ENCODE results near the gene ADCY2.
"Not testable (repeated sequence)": the region's sequence is repeated elsewhere in the genome, so short reads cannot be mapped to it uniquely, and the experiment has no call there.

The ADCY2 gene

DNA sequence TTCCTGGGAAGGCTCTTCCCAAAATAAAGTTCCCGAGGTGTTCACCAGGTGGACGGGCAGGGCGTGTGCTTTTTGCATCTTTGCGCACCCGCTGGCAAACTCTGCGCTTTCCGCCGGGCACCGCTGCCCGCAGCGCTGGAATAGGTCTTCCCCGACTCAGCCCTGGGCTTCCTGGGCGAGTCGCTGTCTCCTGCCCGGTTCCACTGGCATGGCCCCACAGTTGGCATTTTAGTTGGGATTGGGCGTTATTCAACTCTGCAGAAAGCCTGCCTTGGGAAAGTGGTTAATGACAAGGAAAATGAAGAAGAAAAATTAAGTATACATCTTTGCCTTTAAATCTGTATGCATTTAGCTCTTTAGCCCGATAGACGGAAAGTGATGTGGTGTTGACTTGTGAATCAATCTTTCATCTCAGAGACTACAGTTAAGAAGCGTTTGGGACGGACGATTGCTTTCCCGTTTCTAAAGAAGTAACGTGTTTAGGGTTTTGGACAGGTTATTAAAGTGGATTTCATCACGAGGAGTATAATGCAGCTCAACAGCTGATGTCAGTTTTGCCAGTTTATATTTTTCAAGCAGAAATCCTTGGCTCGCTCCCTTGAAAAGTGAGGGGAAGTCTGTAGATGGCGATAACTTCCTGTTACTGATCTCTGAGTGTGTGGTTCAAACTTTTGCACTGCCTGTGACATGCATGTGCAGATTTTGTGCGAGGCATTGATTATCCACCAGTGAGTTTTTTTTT, 946 bp downstream of the ADCY2 start:
- peak; percentile 21 for DNase-seq

DNA sequence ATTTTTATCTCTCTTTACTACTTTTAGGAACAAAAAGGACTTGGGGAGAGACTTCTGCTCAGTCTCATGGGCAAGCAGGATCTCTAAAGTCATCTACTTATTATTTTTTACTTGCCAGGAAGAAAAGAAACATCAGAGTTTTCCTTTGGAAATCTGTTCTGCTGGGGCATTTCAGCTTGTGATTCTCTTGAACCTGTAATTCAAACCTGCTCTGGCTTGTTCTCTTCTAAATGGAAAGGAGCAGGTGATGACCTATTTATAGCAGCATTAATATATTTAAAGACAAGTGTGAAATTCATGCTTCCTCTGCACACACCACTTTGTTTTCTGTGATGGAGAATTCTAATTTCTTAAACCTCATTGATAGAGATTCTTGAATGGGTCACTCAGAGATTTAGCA, 2.0 kb downstream of the ADCY2 start:
- DNase-seq = no peak

DNA sequence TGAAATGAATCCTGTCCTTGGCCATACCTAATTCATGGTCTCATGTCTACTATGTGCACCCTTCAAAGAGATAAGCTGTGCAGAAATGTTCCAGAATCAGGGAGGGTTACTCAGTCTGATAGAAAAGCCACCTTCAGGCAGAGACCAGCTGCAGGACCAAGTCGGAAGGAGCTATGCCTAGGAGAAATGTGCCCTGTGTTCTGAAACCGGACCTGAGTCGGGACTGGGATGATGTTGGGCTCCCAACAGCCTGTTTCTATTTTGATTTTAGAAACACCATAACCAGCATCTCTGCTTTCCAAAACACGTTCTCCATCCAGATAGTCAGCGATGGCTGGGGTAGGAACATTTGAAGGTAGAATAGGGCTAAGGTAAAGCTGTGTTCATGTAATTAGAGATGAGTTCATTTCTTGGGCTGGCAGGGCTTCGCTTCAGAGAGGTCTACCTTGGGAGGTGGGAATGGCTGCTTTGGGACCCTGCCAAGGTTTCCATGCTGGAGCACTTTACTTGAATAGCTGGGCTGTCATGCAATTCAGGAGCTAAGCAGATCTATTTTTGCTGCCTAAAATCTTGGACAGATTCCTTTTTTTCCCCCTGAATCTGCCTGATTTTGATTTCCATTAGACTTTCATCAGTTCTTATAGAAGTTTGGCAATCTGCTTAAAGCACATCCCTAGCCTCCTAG, 2.8 kb downstream of the ADCY2 start:
- DNase-seq = no peak

DNA sequence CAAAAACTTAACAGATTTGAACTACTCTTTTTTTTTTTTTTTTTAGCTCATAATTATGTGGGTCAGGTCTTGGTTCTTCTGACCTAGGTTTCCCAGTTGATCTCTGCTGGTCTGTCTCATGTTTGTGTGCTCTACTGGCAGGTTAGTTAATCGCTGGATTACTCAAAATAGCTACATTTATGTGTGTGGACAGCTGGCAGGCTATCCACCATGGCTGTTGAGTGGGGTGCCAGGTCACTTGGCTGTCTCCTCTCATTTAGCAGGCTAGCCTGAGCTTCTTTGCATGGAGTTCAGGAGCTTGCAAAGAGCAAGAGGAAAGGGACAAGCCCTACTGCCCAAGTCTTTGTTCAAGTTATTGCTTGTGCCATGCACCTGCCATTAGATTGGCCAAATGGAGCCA, 9.3 kb downstream of the ADCY2 start:
- no peak for DNase-seq

DNA sequence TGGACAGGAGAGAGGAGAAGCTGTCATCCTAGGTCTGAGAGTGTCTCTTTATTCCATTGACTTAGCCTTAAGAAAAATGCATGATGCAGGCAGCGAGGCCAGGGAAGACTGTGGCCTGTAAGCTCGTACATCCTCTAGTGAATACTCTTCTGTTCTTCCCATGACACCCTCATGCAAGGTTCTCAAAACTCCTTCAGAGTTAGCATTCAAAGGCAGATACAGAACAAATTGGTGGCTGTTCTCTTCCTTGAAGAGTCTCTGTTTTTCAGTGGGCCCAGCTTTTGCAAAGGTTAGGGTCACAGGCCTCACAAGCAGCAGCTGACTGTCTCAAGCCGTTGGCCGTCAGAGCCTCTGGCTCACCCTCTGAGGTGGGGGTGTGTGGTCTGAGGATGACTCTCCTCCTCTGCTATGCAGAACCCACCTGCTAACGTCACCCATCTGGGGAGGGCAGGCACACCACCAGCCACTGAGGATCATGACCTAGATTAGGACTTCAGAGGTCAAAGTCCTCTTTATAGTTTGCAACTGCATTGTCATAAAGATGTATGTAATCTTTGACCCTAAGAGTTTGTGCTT, 15.1 kb downstream of the ADCY2 start:
- no peak for DNase-seq

DNA sequence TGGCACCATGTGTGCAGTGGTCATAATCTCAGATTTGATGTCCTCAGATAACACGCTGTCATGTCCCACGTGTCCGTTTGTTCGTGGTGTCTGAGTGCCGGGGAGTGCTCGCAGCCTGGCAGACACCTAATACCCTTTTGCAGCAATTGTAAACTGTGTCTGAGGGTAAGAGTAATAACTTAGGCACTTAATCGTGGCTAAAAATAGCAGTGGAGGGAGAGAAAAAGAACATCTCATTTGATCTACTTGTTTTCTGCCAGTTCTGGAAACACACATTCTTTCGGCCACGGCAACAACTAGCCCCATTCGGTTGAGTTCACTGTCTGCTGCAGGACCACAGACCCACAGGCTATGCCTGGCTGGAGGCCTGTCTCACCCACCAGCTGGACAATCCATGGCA, 16.5 kb downstream of the ADCY2 start:
- no peak for DNase-seq

DNA sequence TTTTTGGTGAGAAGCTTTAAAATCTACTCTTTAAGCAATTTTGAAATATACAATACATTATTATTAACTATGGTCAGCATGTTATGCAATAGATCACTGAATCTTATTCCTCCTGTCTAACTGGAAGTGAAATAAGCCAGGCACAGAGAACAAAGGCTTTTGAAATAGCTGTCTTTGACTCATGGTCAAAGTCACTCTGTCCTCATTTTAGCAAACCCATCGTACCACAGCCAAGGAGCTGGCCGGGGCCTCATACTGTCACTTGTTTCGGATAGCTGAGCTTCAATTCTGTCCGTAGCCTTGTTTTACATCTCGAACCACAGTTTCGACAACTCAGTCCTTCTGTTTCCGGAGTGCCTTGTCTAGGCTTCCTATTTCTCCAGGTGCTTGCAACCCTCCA, 19.2 kb downstream of the ADCY2 start:
- DNase-seq = no peak

DNA sequence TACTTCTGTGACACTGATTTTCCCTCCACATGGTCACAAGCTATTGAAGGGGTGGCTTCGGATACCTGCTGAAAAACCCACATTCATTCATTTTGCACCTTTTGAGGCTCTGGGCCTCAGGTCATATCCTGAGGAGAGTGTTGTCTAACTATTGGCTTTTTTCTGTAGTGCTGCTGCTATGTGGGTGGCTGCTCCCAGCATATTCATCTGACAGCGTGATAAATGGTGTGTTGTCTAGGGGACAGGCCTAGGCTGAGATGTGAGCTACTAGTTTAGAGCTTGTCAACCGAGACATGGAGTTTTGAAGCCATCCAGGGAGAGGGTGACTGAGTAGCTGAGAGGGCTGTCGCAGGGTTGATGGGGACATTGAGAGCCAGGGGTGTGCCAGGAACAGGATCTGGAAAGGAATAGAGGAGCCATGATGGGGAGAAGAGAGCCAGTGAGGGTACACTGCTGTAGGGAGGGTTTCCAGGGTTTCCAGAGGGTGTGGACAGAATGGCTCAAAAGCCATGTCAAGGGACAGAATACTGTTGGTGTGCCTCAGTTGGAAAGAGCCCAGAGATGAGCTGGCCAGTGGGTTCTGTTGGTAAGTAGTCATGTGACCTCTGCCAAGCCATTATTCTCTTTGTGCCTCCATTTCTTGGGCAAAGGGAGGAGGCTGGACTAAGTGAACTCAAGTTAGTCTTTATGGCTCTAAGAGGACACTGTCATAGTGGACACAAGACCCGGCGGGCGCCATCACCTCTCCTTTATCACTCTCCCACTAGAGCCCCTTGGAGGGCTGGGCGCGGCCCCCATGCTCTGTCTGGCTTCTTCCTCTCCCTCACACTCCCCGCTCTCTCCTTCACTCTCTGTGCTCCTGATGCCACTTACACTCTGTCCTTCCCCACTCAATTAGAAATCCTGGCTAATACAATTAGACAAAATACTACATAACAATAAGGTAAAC, 19.9 kb downstream of the ADCY2 start:
- no peak for DNase-seq

DNA sequence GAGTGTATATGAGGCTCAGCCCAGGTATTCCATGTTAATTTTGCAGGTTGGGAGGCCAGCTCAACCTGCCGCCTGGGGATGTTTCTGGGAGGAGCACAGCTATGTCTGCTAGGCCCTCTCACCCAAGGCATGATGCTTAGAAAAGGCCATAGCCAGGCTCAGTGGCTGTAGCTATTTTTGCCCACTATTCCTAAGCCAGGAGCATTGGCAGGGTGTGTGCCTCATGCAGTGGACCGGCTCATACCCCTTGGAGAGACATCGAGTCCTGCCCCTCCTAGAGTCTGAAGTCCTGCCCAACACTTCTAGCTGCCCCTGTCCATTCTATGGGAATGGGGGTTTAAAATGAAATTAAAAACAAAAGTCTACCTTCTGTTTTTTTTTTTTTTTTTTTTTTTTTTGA, 22.3 kb downstream of the ADCY2 start:
- no peak for DNase-seq

DNA sequence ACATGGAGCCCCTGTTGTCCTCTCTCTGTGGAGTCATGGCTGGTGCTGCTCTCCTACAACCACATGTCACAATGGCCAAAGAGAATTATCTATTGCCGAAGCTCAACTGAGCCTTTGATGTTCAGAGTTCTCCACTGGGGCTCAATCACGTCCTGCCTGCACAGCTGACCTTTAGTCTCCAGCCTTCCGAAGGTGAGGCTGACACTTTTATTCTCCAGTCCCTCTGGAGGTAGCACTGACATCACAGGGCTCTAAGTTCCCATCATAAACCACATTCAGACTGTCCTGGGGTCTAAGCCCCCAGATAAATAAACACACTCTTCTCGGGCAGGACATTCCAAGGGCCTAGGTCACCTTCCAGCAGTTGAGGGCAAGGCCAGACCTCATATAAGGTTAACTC, 23.4 kb downstream of the ADCY2 start:
- DNase-seq = no peak

DNA sequence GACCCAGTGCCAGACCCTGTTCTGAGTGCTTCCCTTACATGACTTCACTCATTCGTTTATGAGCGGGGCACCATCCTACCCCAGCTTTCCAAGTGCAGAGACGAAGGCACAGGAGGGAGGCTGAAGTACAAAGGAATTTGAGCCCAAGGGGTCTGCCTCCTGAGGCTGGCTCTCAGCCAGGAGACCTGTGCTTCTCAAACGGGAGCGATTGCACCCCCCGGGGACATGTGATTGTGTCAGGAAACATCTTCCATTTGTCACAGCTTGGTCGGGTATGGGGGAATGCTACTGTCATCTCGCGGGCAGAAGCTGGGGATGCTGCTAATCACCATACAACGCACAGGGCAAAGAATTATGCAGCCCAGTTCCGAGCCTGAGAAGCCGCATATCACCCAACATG, 23.9 kb downstream of the ADCY2 start:
- no peak for DNase-seq

DNA sequence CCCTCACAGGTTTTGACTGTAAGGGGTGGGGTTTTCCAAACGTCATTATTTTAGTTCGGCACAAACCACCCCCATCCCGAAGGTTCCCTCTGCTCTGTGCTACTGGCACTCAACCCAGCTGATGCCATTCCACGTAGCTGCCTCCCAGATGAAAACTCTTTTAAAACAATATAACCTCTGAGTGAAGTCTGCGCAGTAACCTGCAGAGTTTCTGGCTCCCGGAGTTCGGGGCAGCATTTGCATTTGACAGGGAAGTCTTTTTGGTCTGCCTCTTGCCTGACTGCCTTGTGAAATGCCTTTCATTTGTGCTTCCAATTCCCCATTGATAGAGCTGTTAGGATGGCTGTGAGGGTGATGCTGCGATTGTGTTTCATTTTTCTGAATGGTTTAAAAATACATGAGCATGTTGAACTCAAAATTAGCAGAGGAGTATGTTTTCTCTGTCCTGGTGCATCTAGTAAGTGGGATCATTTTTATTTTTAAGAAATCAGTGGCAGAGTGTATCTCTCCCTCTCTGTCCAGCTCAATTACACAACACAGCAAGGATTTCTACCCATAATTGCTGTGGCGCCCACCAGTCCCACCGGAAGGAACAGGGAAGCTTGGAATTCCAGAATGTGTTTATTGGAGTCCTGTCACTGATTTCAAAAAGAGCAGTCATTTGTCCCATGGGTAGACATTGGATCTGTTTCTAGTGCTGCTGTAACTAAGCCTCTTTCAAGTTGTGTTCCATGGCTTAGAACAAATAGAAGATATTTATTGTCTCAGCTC, 24.8 kb downstream of the ADCY2 start:
- no peak for DNase-seq

DNA sequence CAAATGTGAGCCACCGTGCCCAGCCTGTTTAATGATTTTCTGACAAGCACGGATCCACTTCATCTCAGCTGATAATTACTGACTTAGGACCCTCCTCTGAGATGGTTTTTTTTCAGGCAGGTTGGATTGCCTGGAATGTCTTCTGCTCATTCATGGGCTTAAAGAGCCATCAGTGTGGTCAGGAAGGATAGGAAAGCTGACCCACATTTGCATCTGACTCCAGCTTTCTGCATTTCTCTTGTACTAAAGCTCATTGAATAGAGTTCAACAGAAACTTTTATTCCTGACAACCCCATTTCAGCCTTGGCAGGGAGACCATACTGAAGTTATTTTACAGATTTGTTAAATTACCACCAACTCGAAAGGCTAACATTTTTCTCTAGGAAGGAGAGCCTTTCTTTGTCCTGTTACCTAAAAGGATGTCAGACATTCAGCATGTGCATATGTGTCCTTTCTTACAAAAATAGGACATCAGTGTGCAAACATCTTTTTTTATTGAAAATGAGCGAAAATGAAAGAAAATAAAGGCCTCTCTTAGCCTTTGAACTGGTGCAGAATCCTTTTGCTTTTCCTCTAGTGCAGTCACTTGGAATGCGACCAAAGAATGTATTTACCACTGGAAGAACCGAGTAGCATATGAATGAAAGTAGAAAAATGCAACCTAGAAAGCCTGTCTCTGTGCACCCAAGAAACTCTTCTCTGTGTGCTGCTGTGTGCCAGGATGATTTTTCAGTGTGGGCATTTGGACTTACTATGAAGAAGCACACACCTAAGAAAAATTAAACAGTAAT, 26.6 kb downstream of the ADCY2 start:
- no peak for DNase-seq

DNA sequence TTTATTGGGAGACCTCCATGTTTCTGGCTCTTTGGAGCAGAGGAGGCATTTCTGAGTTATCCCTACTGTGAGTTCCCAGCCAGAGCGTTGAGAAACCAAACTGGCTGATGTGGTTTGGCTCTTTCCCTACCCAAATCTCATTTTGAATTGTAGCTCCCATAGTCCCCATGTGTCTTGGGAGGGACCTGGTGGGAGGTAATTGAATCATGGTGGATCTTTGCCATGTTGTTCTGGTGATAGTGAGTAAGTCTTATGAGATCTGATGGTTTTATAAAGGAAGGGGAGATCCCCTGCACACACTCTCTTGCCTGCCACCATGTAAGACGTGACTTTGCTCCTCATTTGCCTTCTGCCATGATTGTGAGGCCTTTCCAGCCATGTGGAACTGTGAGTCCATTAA, 27.3 kb downstream of the ADCY2 start:
- not testable (repeated sequence) for DNase-seq

DNA sequence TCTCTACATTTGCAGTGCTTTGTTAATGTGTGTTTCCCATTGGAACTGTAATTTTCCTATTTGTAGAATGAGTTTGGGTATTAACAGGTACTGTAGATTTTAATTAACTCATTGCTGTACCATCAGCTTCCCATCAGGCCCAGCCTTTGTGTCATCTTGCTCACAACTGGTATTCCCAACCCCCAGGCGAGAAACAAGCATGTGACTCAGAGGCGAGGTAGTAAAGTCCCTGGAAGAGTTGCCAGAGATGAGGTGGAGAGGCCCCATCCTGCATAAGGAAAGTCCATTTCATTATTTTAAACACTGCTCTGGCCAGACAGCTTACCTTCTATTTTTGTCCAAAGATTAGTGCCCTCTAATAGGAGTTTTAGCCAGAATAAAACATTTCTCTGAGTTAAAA, 29.9 kb downstream of the ADCY2 start:
- no peak for DNase-seq

DNA sequence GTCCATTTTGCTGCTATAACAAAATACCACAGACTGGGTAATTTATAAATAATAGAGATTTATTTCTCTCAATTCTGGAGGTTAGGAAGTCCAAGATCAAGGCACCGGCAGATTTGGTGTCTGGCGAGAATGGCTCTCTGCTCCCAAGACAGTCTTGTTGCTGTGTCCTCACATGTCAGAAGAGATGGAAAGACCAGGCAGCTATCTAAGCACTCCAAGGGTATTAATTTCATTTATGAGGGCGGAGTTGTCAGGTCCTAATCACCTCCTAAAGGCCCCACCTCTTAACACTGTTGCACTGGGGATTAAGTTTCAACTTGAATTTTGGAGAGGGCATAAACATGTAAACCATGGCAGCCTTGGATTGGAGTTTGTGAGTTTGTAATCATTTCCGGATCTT, 30.3 kb downstream of the ADCY2 start:
- DNase-seq = no peak

DNA sequence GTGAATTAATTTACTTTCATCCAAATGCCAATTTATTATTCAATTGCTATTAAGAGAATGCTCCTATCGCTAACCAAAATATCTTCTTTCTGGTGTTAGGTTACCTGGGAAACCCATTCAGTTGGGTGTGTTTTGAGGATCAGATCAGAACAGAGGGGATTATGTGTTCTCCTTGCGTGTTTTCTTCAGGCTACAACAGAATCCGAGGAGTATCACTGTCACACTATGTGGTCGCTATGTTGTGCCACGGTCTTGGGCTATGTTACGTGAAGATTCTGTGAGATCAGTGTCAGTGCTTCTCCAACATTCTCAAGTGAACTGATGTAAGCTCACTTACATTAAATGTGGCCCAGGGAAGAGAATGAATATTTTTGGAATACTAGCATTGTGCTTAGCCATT, 39.0 kb downstream of the ADCY2 start:
- DNase-seq = no peak

DNA sequence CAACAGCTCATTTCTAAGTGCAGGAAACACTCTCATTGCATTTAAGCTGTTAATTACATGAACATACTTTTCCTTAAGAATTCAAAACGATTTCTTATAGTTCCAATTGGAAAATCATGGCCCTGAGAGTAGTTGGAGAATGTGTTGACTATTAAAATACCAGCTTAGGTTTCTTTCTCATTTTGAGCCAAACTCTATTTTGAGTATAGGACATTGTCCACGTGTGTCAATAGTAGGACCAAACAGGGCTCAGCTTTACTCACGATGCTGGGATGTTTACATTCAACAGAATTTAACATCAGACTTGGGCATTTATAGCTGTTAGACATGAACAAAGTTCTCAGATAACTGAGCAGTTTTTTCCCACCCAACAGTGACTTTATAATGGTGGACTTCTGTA, 39.6 kb downstream of the ADCY2 start:
- DNase-seq = no peak

DNA sequence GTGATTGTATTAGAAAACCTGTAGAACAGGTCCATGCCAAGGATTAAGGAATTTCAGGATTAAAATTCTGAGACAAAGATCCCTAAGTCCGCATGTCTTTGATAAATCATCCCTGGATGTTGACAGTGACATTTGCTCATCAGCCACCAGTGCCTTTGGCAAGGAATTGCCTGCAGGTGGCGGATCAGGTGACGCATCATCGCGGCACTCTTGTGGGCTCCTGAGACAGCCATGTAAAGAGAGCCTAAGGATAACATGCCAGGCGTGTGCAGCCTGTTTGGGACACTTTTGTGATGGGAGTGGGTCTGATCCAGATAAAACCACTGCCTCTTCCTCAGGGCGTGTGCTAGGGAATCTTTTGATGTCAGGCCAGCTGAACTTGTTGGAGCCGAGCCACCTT, 40.6 kb downstream of the ADCY2 start:
- no peak for DNase-seq

DNA sequence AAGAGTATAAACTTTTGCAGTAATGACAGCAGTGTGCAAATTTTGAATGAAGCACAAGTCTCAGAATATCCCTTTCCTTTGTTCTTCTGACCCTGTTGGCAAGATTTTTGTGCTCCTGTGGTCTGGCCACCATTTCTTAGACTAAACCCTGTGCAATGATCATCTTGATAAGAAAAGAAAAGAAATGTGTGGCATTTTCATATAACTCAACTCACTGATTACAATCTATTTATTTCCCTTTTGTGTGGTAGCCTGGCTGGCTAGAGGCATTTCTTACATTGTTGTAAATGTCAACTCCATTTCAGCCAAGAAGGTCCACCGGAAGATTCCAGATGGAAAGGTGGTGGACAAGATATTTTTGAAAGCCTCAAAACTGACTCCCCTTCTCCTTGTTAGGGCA, 41.9 kb downstream of the ADCY2 start:
- DNase-seq = no peak

DNA sequence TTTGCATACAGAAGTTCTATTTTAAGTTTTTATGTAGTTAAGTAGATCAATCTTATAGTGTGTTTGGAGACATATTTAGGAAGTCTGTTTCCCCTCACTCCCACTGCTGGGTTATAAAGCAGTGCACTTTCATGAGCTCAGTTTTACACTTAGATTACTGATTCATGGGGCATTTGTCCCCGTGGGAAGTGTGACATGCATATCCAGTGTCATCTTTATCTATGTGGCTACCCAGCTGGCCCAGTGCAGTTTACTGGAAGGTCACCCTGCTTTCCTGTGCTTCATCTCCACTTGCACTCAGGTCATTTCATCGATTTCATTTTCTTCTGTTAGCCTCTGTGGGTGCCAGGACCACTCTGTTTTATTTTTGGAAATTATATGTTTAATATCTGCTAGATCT, 49.1 kb downstream of the ADCY2 start:
- no peak for DNase-seq

DNA sequence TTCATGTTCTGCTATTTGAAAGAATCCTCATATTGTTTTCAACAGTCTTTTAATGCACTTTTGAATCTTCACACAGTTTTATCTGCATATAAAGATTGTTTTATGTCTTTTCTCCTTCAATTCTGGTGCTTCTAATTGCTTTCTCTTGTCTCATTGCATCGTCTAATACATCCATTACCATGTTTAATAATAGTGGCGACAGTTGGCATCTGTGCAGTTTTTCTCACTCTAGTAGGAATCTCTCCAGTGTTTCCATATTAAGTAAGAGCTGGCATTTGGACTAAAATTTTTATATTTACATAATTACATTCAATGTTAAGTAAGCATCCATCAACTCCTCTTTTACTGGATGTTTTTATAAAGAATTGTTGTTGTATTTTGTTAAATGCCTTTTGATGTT, 49.9 kb downstream of the ADCY2 start:
- no peak for DNase-seq

All from hematopoietic multipotent progenitor cell treated with erythropoietin and hydrocortisone succinate and interleukin-3 and kit ligand, for 4 days (in vitro differentiated cells).